Kidney capillary endothelial cell (primary cell): ENCODE measurements around the gene GLT1D1.

ENCODE experiments used
- DNase-seq: peaks from one replicate; pipeline ENCODE4 v3.0.0-alpha.2; 2018; ENCODE audit warnings: low spot score

The GLT1D1 gene

DNA sequence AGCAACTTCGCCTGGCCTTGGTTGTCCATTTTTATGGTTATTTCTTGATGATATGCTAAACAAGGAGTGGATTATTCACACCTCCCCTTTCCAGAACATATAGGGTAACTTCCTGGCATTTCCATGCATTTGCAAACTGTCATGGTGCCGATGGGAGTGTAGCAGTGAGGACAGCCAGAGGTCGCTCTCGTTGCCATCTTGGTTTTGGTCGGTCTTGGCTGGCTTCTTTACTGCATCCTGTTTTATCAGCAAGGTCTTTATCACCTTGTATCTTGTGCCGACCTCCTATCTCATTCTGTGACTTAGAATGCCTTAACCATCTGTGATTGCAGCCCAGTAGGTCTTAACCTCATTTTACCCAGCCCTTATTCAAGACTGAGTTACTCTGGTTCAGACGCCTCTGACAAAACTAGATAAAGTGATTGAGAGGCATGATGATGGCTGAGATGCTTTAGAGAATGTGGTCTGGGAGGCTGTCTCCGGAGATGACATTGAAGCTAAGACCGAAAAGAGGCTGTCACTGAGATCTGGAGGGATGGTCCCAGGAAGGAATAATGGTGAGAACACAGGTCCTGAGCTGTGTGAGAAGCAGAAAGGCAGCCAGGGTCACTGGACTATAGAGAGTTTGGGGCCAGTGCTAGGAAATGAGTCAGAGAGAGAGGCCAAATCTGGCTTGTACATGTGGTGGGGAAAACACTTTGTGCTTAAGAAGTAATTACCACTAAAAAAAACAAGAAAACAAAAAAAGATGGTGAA, 2.9 kb downstream of the GLT1D1 start:
- no peak for DNase-seq

DNA sequence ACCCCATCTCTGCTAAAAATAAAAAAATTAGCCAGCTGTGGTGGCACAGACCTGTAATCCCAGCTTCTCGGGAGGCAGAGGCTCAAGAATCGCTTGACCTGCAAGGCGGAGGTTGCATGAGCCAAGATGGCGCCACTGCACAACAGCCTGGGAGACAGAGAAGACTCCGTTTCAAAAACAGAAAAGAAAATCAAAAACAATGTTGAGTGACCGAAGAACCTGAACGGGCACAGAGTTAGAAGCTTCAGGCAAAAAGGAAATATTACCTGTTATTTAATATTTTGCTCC, 3.5 kb downstream of the GLT1D1 start:
- no peak for DNase-seq

DNA sequence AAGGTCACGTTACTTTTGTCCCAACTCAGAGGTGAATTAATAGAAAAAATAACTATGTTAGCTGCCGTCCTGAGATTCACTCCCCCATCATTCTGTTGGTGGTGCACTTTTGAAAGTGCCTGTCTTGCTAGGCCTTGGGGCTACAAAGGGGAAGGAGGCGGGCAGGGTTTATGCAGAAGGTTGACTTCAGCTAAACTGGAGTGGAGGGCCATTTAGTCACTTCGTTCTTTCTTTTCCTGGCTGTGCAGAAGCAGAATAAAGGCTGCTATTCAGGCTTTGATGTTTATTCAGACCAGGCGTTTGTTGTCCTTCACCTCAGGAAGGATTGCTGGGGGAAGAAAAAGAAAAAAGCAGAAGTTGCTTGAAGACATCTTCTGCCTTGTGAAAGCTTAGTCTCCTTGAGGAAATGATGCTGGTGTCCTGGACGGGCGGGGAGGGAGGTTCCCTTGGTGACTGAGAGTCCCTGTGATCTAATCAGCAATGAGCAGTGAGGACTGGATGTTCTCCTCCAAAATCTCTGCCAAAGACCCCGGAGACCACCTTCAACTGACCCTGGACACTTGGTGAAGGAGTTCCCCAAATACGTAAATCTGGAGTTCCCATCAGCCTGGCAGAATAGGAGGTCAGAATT, 4.0 kb downstream of the GLT1D1 start:
- DNase-seq, result no peak

DNA sequence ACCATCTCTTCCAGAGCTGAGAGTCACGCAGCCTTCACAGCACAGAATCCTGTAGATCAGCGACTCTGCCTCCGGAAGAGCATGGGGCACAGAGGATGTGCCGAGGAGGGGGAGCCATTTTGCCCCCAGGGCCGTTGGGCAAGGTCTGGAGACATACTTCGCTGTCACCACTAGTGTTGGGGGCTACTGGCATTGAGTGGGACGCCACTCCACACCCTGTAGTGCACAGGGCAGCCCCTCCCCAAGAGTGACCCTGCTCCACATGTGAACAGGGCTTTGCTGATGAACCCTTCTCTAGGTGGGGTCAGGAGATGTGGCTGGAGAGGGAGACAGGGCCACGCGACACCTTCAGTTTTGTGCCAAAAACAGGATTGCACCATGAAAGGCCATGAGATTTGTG, 6.0 kb downstream of the GLT1D1 start:
- no peak for DNase-seq

DNA sequence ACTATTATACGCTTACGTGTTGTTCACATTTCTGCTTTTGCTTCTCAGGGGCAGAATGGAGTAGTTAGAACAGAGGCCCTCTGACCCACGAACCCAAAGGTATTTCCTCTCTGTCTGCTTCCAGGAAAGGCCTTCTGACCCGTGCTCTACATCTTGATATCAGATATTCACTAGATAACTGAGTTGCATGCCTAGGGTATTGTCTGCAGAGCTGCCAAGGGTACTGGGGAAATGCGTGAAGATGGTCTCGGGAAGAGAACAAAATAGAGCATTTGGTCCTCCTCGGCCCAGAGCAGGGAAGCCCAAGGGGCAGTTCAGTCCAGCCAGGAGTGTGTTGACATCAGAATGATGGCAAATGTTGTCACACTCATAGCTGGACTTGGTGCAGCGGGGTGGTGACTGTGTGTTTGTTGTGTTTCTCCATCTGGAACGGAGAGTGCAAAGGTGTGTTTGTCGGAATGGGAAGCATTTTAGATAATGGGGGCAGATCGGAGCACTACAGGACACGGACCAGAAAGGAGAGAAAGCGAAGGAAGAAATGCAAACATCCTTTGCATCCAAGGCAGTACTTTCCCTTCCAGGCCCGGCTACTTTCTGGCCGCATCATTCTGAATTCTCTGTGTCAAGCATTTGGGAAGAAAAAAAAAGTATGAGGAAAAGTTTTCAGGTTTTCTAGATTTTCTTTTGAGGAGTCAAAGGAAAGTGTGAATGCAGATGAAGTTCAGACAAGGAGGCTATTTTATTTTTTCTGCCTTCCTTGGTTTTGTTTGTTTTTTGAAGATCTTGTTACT, 8.1 kb downstream of the GLT1D1 start:
- no peak for DNase-seq

DNA sequence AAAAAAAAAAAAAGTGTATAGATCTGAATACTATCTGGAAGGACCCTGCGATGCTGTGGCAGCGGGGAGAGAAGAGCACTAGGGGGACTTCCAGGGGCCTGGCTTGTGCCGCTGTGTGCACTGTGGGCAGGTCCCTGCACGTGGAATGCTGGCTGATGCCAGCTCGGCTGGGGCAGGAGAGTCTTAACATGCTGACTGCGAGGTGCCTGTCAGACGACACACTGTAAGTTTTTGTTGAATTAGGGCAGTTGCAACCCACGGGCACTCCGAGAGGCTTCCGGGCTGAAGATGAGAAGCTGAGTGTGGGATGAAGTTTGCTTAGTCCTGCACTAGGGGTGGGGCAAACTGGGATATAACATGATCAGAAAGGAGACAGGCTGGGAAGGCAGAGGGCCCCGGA, 10.7 kb downstream of the GLT1D1 start:
- DNase-seq, result no peak

DNA sequence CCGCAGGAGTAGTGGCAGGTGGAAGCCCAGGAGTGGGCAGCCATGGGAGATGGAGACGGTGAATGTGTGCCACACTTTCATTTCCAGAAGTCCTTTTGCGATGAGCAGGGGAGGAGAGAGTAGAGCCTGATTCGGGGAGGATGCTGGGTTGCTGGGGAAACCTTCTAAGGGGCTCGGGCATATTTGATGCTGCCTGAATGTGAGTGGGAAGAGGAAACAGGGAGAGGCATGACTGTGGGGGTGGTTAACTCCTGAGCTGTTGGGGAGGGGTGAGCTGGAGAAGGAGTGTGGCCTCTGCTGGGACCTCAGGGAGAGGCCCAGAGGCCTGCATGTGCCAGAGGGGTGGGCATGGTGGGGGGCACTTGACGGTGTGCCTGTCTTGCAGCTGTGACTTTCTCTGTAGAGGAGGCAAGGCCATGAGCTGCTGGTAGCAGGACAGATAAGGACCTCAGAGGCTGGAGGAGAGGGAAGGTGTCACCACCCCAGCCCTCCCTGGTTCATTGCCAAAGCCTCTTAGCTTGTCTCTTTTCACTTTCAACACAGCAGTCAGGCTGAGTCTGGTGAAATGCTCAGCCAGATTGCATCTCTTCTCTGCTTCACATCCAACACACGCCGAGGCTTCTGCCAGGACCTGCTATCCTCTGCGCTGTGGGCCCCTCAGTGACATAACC, 11.4 kb downstream of the GLT1D1 start:
- DNase-seq, result no peak

DNA sequence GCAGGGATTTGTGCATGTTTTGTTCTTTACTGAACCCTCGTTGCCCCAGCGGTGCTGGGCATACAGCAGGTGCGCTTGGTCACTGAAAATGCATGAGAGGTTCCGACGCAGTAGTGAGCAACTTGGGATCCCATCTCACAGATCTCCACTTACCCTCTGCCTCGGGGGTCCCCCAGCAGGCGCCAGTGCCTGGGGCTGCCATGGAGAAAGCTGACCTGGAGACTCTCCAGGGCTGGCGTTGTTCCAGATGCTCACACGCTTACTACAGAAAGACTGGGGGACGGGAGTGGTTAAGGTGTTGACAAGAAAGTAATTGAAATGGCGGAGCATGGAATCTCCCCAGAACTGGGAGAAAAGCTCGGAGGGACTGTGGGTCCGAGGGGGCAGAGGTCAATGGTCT, 14.2 kb downstream of the GLT1D1 start:
- no peak for DNase-seq

DNA sequence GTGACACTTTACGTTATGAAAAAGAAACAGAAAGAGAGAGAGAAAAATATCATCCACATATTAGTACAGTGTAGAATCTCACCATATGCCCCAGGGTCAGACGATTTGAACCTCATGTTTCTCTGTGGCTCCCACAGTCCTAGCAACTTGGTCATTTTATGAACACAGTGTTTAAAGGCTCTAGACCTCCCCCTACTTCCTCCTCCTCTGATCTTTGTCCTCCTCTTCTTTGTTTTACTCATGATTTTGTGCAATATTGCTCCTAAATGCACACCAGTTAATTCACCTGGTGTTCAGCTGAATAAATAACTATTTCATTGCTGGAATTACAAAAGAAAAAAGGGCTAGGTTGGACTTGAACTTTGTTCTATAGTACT, 18.2 kb downstream of the GLT1D1 start:
- DNase-seq, result no peak

DNA sequence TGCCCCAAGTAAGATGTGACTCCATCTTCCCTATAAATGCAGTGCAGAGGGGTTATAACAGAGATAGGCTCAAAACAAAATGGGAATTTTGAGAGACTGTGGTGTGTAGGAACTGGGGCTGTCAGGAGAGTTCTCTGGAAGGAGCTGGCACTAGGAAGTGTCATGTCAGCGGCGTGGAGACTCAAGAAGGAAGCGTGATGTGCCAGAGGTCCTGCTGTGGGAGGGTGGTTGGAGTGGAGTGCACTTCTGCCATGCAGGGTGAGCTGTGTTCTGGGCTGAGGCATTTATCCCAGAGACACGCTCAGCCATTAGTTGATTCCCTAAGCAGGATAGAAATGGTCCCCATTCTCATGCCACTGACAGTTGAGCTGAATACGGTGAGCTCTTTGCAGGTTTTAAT, 19.0 kb downstream of the GLT1D1 start:
- DNase-seq, result no peak

DNA sequence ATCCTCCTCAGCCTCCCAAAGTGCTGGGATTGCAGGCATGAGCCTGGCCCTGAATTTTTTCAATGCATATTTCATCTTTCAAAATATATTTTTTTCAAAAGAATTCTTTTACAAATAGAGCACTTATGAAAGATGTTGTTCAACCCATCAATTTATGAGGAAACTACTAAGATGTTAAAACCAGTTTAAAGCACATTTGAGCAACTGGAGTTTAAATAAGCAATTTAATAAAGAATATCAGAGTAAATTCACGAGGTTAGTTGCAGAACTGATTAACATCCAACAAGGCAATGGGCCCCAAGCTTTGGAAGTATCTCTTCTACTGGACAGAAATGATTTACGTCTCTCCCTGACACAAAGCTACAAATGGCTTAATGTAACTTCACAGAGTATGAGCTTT, 23.3 kb downstream of the GLT1D1 start:
- no peak for DNase-seq

DNA sequence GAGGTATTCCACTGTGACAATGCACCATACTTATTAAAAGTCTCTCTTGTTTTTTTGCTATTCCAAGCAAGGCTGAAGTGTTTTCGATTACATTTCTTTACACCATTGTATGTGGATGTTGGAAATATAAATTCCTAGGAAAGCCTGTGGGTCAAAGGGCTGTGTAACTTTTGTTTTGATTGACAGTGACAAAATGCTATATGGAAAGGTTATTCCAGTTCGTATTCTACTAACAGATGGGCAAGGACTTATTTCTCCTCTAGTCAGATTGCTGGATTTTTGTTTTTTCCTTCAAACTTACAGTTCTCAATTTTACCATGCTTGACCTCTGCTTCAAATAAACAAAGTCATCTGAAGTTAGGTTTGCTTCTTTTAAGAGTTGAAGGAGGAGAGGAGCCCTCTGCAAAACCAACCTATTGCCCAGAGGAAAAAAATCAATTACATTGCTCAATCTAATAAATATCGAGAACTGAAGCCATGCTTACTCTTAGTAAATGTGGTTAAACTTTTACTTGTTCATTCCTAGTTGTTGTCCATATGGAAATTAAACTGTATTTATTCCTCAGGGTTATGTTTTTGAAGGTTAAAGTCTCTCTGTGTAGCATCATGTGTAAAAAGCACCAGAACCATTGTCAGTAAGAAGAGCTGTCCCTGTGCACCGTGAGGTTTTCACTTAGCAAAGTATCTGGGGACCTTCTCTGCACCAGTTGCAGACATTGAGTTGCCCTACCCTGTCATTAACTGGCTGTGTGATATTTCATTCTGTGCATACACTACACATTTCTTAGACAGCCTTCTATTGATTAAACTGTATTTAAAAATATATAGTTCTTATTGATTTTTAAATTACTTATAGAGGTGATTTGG, 26.9 kb downstream of the GLT1D1 start:
- DNase-seq, result no peak

DNA sequence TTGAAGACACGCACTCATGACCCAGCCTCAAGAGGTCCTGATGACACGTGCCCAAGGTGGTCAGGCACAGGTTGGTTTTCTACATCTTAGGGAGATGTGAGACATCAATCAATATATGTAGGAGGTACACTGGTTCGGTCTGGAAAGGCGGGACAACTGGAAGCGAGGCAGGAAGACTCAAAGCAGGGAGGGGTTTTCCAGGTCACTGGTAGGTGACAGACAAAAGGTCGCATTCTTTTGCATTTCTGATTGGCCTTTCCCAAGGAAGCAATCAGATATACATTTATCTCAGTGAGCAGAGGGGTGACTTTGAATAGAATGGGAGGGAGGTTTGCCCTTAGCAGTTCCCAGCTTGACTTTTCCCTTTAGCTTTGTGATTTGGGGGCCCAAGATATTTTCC, 38.6 kb downstream of the GLT1D1 start:
- no peak for DNase-seq

DNA sequence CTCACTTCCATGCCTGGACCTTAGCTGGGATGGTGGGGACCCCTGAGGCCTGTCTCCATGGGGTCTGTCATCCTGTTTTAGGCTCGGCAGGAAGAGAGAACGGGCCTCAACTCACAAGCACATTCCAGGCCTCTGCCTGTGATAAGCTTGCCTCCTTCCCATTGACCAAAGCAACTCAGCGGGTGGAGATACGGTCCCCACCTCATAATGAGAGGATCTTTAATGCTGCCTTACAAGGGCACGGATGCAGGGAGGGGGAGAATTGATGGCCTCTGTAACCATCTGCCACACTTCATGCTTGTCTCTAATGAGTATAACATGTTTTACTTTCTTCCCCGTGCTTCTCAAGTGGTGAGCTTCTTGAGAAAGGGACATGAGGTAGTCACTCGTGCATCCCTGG, 50.0 kb downstream of the GLT1D1 start:
- DNase-seq, result no peak

DNA sequence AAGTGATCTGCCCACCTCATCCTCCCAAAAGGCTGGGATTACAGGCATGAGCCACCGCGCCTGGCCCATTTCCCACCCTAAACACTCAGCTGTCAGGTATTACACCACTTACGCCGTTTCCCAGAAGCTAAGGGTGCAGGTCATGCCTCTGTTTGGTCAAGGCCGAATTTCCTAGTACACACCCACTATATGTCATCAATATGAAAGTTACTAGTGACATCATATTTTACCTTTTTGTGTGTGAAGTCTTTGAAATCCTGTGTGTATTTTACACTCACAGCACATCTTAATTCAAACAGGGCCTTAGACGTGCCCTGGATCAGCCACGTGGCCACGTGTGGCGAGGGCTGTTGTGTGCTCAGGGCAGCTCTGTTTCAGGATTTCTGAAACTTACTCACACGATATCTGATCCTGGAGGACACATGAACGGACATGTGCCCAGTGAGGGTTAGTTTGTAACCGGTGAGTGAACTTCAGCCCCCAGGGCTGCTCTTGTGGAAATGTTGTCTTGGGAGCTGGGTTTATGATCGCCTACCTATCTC, 51.8 kb downstream of the GLT1D1 start:
- DNase-seq, result no peak

DNA sequence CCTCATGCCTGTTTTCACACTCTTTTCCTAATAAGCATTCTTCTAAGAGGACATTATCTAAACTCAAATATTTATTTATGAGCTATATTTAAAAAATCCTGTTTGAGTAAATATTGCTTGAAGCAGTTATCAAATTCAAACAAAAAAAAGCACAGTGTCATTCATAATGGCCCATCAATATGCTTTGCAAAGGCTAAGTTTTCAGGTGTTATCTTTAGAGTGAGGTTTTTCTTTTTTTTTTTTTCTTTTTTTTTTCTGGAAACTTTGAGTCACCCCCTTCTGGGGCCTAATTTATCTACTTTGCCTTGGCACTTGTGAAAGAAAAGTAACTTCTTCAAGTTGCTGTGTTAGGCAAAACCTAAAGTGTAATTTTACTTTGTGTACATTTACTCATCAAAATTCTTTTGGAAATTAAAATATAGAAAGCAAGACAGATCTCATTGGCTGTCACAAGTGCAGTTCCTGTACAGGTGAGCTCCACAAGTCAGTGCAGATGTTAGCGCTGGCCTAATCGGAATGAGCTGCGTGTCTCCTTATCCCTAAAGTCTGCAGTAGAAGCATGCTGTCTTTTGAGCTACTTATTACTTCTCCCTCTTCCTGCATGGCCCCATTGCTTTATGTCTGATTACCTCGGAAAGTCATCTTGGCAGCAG, 53.3 kb downstream of the GLT1D1 start:
- DNase-seq, result no peak

DNA sequence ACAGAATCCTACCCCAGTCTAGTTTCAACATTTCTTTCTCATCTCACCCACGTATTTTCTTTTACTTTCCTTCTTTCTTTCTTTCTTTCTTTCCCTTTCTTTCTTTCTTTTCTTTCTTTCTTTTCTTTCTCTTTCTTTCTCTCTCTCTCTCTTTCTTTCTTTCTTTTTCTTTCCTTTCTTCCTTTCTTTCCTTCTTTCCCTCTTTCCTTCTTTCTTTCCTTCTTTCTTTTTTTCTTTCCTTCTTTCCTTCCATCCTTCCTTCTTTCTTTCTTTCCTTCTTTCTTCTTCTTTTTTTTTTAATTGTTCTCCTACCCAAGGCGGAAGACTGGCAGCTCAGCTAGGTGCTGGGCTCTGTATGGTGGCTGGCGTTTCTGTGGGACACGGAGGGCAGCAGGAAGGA, 55.0 kb downstream of the GLT1D1 start:
- DNase-seq, result no peak

DNA sequence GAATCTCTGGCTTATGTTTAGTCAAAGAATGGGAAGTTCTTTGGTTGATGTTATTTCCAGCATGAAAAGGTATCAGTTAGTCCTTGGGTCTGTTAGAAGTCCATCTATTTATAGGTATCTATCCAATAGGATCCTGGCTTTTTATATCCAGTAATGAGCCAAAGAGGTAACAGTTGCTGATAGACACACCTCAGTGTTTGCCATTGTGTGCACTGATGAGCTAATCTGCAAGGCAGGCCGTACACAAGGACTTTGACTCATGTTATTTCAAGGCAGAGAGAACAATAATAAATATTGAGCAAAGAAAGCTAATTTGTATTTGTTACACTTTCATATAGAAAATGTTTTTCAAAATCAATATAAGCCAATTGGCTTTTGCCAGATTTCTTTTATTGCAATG, 56.4 kb downstream of the GLT1D1 start:
- DNase-seq, result no peak

DNA sequence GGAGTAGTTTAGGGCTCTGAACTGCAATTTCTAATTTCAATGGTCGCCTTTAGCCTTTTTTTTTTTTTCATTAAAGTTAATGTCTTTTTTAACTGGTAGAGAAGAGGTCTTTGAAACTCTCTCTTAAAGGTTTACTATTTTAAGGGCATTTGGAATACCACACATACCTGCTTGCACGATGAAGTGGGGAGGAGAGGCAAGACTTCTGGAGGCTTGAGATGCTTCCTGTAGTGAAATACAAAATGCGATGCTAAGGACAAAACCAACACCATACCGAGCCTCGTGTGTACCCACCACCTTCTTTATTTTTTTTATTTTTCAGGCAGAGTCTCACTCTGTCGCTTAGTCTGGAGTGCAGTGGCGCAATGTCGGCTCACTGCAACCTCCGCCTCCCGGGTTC, 57.4 kb downstream of the GLT1D1 start:
- DNase-seq, result no peak

DNA sequence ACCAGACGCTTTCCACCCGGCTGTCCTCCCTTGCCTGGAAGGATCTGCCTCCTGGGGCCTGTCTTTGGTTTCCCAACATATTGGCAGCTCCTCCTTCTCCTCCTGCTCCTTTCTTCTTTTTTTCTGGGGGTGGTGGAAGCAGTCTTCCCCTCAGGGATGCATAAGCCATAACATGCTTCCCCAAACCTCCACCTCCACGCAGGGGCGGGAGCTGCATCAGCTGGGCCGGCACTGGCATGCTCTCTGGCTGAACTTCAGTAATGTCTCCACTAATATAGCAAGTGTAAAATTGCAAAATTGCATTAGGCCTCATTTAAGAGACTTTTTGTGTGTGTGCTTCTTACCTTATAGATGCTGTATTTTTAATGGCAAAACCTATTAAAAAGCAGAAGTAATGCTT, 58.6 kb downstream of the GLT1D1 start:
- DNase-seq, result no peak

DNA sequence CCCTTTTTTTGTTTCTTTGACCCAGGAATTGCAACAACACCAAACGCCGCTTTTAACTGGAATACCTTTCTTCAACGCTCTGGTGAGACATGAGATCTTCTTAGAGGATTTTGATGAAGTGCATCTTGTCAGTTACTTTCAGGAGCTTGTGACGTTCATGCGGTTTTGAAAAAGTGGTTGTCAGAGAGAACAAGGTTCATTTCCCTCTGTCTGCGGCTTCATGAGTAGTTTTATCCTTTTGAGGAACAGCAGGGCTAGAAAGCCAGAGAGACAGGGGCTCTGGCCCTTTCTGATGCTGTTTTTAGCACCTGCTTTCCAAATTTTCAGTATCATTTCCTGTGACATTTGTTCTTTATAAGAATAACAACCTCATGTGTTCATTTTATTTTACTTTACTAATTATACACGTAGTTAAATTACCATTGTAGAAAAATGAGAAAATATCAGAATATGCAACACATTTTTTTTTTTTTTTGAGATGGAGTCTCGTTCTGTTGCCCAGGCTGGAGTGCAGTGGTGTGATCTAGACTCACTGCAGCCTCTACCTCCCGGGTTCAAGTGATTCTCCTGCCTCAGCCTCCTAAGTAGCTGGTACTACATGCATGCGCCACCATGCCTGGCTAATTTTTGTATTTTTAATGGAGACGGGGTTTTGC, 61.8 kb downstream of the GLT1D1 start:
- no peak for DNase-seq
